MCF 10A (cell line): ENCODE measurements around the gene PTPRG. TPM values are rescaled to one million over a fixed set of nuclear protein-coding genes. Genes with fewer than 3 reads are reported as not detected.

ENCODE experiments used
- BruUV-seq: library from RNA; stranded (reverse); fragments of 400-500 nt; replicated peaks from 2 replicates; lab custom pipeline; 2021; lab: Mats Ljungman, UMichigan
- CTCF ChIA-PET: fragments of 300-600 bp; sonication (Branson Sonifier 250); formaldehyde crosslinking; extraction: SDS; loops from one replicate; lab custom pipeline; 2021; ENCODE audit warnings: antibody characterized with exemption, inconsistent platforms; lab: Yijun Ruan, JAX
- POLR2A ChIA-PET: fragments of 300-600, 350-650 bp; sonication (Branson Sonifier 250); formaldehyde crosslinking; extraction: SDS; loops from one replicate; lab custom pipeline; 2020; ENCODE audit warnings: antibody characterized with exemption, inconsistent platforms; lab: Yijun Ruan, JAX
- DNase-seq: peaks from one replicate; pipeline ENCODE4 v3.0.0-alpha.2; 2018; ENCODE audit not compliant: unreplicated experiment
- H3K27ac Mint-ChIP-seq: one replicate; pipeline ENCODE4 v1.8.0; 2022; ENCODE audit warnings: mild to moderate bottlenecking, low read depth, mixed read lengths; ENCODE audit not compliant: unreplicated experiment
- H3K27me3 Mint-ChIP-seq: one replicate; pipeline ENCODE4 v1.8.0; 2022; ENCODE audit warnings: mixed read lengths; ENCODE audit not compliant: insufficient read depth, unreplicated experiment
- H3K36me3 Mint-ChIP-seq: one replicate; pipeline ENCODE4 v1.8.0; 2022; ENCODE audit warnings: mild to moderate bottlenecking, moderate library complexity, mixed read lengths; ENCODE audit not compliant: insufficient read depth, unreplicated experiment
- H3K4me1 Mint-ChIP-seq: one replicate; pipeline ENCODE4 v1.8.0; 2022; ENCODE audit warnings: mixed read lengths; ENCODE audit not compliant: insufficient read depth, unreplicated experiment
- H3K4me3 Mint-ChIP-seq: one replicate; pipeline ENCODE4 v1.8.0; 2022; ENCODE audit warnings: mild to moderate bottlenecking, moderate library complexity, mixed read lengths; ENCODE audit not compliant: unreplicated experiment
- H3K9me3 Mint-ChIP-seq: one replicate; pipeline ENCODE4 v1.8.0; 2022; ENCODE audit warnings: mixed read lengths; ENCODE audit not compliant: unreplicated experiment
- intact Hi-C: fragments of 100-400 bp; cut with micrococcal nuclease; formaldehyde crosslinking; loops from 2 replicates; pipeline ENCODE4 v1.14.1; 2022
- total RNA-seq: library from RNA; stranded (reverse); gene quantifications from 2 replicates; pipeline ENCODE4 v1.2.3, GENCODE V29; 2022
- TF ChIP-seq, protein P1 (sequence below): fragments of 200-600 bp; IDR thresholded peaks from one replicate; pipeline ENCODE4 v1.8.0; 2022; ENCODE audit warnings: antibody characterized with exemption, mild to moderate bottlenecking; ENCODE audit not compliant: unreplicated experiment

Gene PTPRG
- total RNA-seq, 1 experiment from 2014 or later: 54.5 TPM

DNA sequence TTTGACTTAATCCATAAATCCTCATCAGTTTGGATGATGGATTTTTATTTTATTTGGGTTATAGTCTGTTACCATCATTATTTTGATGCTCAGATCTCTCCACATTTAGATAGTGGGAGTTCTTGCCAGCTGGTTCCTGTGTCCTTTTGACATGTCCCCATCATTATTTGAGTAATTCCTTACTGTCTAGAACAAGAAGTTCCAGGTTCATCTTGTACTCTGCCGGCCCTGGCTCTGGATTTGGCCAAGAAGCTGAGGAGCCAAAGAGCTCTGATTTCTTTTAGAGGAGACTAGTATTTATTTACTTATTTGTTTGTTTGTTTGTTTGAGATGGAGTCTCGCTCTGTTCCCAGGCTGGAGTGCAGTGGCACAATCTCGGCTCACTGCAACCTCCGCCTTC, 54.3 kb downstream of the PTPRG start:
- TF ChIP-seq, protein P1, sequence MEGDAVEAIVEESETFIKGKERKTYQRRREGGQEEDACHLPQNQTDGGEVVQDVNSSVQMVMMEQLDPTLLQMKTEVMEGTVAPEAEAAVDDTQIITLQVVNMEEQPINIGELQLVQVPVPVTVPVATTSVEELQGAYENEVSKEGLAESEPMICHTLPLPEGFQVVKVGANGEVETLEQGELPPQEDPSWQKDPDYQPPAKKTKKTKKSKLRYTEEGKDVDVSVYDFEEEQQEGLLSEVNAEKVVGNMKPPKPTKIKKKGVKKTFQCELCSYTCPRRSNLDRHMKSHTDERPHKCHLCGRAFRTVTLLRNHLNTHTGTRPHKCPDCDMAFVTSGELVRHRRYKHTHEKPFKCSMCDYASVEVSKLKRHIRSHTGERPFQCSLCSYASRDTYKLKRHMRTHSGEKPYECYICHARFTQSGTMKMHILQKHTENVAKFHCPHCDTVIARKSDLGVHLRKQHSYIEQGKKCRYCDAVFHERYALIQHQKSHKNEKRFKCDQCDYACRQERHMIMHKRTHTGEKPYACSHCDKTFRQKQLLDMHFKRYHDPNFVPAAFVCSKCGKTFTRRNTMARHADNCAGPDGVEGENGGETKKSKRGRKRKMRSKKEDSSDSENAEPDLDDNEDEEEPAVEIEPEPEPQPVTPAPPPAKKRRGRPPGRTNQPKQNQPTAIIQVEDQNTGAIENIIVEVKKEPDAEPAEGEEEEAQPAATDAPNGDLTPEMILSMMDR: no peak
- DNase-seq: no peak
- peaks cover 19% of the 10 kb centered on the region for H3K4me1 Mint-ChIP-seq
- H3K27me3 Mint-ChIP-seq: no peaks in the 10 kb centered on the region
- no peak overlapping the region for H3K27ac Mint-ChIP-seq
- intact Hi-C loops: no loop called here
- ChIA-PET CTCF (interaction anchor here (1.3 to 2.3 kb wide), 2 partner anchors 10 to 573 kb away, joined by 3 to 5 read pairs; no protein-coding TSS in a partner anchor), POLR2A (interaction anchor here (1.2 kb wide), 1 partner anchor 12 kb away, joined by 3 read pairs; no protein-coding TSS in a partner anchor)
- H3K4me3 Mint-ChIP-seq: no peak overlapping the region
- H3K36me3 Mint-ChIP-seq: peaks cover 6% of the 10 kb centered on the region
- H3K9me3 Mint-ChIP-seq: no peaks in the 10 kb centered on the region
- no TSS peak for BruUV-seq

DNA sequence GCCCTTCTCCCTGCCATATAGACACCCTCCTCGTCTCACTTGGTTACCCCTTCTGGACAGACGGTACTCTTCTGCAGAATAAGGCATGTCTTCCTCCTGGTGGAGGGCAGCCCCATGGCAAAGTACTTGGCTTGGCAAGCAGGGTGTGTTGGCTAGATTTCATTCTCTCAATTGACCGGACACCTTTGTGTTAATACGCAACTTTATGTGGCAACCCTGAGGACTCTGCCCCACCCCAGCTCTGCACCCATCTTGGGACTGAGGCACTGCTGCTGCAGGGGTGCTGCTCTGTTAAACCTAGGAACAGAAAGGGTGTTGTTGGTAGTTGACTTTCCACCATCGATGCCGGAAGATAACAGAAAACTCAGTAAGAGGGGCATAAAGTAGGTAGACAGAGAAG, 55.2 kb downstream of the PTPRG start:
- Mint-ChIP-seq H3K4me1 (peaks cover 19% of the 10 kb centered on the region), H3K36me3 (no peaks in the 10 kb centered on the region), H3K27me3 (no peaks in the 10 kb centered on the region), H3K27ac (no peak overlapping the region), H3K9me3 (no peaks in the 10 kb centered on the region), H3K4me3 (no peak overlapping the region)
- POLR2A ChIA-PET: no interaction called here
- intact Hi-C loops: no loop called here
- CTCF ChIA-PET: interaction anchor here (1.0 kb wide), 1 partner anchor 12 kb away, joined by 3 read pairs; no protein-coding TSS in a partner anchor
- TF ChIP-seq, protein P1: no peak
- DNase-seq: no peak
- BruUV-seq: no TSS peak

DNA sequence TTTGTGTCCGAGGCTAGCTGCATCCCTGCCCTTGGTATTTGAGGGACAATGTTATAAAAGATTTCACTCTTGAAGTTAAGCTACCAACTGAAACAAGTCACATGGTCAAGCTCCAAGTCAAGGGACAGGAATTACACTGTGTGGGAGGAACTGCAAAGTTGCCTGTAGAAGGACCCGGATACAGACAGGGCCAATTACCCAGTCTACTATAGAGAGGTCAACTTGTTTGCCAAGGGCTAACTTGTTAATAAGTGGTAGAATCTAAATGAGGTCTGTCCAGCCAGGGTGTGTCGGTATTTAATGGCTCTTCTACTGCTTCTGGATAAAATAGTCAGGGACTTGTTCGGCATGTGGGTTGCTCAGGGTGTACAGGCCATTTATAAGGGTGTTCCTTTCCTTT, 55.7 kb downstream of the PTPRG start:
- CTCF ChIA-PET: interaction anchor here (1.0 kb wide), 1 partner anchor 12 kb away, joined by 3 read pairs; no protein-coding TSS in a partner anchor
- Mint-ChIP-seq H3K9me3 (no peaks in the 10 kb centered on the region), H3K27me3 (no peaks in the 10 kb centered on the region), H3K4me3 (no peak overlapping the region), H3K4me1 (peaks cover 19% of the 10 kb centered on the region), H3K36me3 (no peaks in the 10 kb centered on the region), H3K27ac (no peak overlapping the region)
- no peak for DNase-seq
- POLR2A ChIA-PET: no interaction called here
- intact Hi-C loops: no loop called here
- no TSS peak for BruUV-seq
- TF ChIP-seq, protein P1: no peak

DNA sequence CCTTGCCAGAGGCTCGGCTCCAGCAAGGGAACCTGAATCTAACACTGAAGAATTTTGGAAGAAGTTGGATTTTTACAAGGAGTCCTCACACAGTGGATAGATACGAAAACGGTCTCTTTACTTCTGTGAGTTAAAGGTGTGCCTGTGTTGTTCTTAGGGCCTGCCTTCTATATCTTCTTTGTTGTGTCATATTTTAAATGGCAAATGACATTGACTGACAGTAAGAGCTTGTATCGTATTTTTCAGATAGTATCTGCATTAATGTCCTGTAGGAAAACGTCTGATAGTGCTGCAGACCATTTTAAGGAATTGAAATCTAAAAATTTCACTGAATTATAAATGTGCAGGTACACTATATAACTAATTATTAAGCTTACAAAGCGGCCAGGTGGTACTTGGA, 56.3 kb downstream of the PTPRG start:
- CTCF ChIA-PET: interaction anchor here (0.6 to 1.0 kb wide), 2 partner anchors 10 to 19 kb away, joined by 3 read pairs; no protein-coding TSS in a partner anchor
- BruUV-seq: no TSS peak
- intact Hi-C loops: no loop called here
- Mint-ChIP-seq H3K27ac (no peak overlapping the region), H3K9me3 (no peaks in the 10 kb centered on the region), H3K4me1 (peaks cover 13% of the 10 kb centered on the region), H3K36me3 (no peaks in the 10 kb centered on the region), H3K27me3 (no peaks in the 10 kb centered on the region), H3K4me3 (no peak overlapping the region)
- TF ChIP-seq, protein P1: no peak
- no peak for DNase-seq
- POLR2A ChIA-PET: no interaction called here
